ENCODE measurements around the gene CASZ1. TPM values are rescaled to one million over a fixed set of nuclear protein-coding genes. Genes with fewer than 3 reads are reported as not detected.

CASZ1 gene
- total and polyA plus RNA-seq, 12 donors = 19.5 to 79.8 (median 64.7) TPM

DNA sequence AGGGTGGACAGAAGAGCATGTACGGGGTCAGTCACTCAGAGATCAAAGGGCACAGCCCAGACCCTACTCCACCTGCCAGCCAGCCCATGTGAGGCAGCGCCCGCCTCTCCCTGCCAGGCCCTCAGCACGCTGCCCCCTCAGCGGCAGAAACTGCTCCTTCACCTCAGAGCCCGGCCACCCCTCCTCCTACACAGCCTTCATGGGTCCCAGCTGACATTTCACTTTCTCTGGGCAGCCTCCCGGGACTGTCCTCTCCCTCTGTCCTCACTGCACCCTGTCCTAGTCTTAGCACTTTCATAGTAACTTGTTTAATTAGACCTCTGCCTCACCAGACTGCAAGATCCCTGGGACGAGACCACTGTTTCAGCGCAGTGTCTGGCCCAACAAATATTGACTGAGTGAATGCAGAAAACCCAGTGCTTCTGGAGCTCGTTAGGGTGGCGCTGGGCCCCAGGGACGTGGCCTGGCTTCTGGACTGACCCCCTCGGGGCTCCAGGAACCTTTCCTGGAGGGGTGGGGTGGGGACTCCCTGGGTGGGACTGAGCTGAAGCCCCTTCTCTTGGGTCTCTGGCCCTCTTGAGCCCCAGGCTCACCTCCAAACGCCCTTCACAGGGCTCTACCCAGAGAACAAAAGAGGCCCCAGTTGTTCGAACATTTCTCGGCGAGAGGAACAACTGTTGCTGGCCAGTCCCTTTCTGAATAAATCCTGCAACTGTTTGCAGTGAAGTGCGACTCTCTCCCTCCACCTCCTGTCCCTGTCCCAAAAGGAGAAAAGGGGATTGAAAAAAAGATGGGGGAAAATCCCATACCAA lies 114.9 kb downstream of the CASZ1 start:
- H3K4me3 ChIP-seq = no peak overlapping the region
- WGBS, 2 donors = 56 to 61% methylated on average over 18 of the region's 18 CpGs
- TF ChIP-seq, protein P1, sequence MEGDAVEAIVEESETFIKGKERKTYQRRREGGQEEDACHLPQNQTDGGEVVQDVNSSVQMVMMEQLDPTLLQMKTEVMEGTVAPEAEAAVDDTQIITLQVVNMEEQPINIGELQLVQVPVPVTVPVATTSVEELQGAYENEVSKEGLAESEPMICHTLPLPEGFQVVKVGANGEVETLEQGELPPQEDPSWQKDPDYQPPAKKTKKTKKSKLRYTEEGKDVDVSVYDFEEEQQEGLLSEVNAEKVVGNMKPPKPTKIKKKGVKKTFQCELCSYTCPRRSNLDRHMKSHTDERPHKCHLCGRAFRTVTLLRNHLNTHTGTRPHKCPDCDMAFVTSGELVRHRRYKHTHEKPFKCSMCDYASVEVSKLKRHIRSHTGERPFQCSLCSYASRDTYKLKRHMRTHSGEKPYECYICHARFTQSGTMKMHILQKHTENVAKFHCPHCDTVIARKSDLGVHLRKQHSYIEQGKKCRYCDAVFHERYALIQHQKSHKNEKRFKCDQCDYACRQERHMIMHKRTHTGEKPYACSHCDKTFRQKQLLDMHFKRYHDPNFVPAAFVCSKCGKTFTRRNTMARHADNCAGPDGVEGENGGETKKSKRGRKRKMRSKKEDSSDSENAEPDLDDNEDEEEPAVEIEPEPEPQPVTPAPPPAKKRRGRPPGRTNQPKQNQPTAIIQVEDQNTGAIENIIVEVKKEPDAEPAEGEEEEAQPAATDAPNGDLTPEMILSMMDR (IDR thresholded peaks at IDR 0.05) = no peak
- DNase-seq = no peak
- intact Hi-C loops (cut with DNase I) = loop anchor here in 2 of 10 donors (5.0 to 10.0 kb wide), 3 partner anchors 116 to 183 kb away; partner anchors contain the start of gene CASZ1 (in 1 of the 2)
- H3K27ac ChIP-seq = peak overlapping the region; percentile 38 to 95 (median 78)
- no peaks in the 10 kb centered on the region for H3K36me3 ChIP-seq
- ATAC-seq = peak in 2 of 8 donors; percentile 20 to 22
- H3K9me3 ChIP-seq = no peaks in the 10 kb centered on the region
- peaks cover 44 to 100% (median 96%) of the 10 kb centered on the region in 9 donors for H3K4me1 ChIP-seq
- H3K27me3 ChIP-seq = no peaks in the 10 kb centered on the region

DNA sequence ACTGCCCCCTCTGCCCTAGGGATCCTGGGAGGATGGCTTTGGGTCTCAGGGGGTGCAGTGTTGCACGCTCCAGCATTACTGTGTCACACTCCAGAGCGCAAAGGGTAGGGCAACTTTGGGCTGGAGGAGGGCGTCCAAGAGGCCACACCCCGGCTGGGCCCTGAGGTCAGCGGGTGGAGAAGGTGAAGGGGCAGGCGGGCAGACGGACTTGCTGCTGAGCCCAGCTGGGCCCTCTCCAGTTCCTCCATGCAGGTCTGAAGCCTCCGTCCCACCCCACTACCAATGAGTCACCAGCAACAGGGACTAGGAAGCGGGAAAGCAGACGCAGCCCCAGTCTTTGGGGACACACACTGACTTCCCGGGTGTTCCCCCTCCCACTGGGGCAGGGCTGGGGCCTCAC lies 116.0 kb downstream of the CASZ1 start:
- Histone ChIP-seq H3K4me1 (peaks cover 34 to 100% (median 96%) of the 10 kb centered on the region in 9 donors), H3K27me3 (no peaks in the 10 kb centered on the region), H3K36me3 (no peaks in the 10 kb centered on the region), H3K4me3 (no peak overlapping the region), H3K9me3 (no peaks in the 10 kb centered on the region), H3K27ac (peak overlapping the region in 7 of 10 donors; percentile 34 to 95 (median 90))
- TF ChIP-seq, protein P1 (IDR thresholded peaks at IDR 0.05) = no peak
- WGBS, 2 donors = 66 to 76% methylated on average over 11 of the region's 11 CpGs
- ATAC-seq = peak in 3 of 8 donors; percentile 1 to 8 (median 2)
- DNase-seq = no peak
- intact Hi-C loops (cut with DNase I) = loop anchor here in 2 of 10 donors (5.0 to 10.0 kb wide), 3 partner anchors 117 to 184 kb away; partner anchors contain the start of gene CASZ1 (in 1 of the 2)

DNA sequence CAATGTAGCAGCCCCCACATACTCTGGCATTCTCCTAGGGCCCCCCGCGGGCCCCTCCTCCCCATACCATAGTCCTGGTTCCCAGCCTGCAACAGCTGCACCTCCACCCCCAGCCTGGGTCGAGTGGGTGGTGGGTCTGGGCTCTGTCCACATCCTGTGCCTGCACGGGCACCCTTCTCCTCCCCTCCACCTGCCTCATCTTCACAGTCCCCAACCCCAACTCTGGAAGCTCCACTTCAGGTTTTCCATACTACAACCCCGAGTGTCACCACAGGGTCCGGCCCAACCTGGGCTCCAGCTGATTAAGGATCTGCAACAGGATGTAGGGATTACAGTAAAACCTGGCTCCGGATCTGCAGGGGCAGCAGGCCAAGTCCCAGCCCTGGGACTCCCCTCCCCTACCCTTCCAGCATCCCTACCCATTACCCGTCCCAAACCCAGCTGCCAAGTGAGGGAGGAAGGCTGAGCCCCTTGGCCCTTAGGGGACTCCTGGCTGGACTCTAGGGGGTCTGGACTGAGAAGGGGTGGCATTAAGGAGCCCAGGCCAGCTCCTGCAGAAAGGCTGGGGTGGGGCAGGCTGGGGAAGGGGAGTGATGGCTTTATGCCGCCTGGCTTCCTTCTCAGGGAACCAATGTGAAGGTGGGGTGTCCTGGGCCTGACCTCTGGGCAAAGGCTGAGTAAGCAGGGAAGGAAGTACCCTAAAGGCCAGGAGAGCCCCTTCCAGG lies 116.8 kb downstream of the CASZ1 start:
- intact Hi-C loops (cut with DNase I) = loop anchor here in 5 of 10 donors (5.0 to 10.0 kb wide), 4 partner anchors 118 to 185 kb away; partner anchors contain the start of gene CASZ1 (in 2 of the 5)
- Histone ChIP-seq H3K27me3 (no peaks in the 10 kb centered on the region), H3K4me1 (peaks cover 30 to 100% (median 90%) of the 10 kb centered on the region in 9 donors), H3K4me3 (no peak overlapping the region), H3K9me3 (no peaks in the 10 kb centered on the region), H3K27ac (peak overlapping the region in 7 of 10 donors; percentile 38 to 92 (median 52)), H3K36me3 (no peaks in the 10 kb centered on the region)
- 30% methylated on average over 9 of the region's 9 CpGs for WGBS, 2 donors
- ATAC-seq (peak in 6 of 8 donors; percentile 0 to 40 (median 22)), DNase-seq (peak in 1 of 2 donors; percentile 61)
- TF ChIP-seq, protein P1 (IDR thresholded peaks at IDR 0.05) = no peak

DNA sequence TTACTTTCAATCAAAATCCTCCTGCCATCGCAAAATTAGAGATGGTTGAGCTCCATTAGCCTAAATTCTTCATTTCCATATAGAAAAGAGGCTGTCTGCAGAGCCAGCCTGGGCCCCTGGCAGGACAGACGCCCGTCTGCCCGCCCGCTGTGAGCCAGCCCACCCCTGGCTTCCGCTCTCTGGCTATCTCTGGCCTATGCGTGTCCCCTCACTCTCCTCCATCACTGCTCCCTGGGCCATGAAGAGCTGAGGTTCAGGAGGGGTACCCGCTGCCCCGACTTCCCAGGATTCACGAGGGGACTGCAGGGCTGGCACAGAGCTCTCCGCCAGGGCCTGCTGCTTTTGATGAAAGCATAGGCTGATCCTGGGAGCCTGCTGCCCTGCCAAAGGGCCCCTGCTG lies 117.6 kb downstream of the CASZ1 start:
- H3K4me3 ChIP-seq = no peak overlapping the region
- no peaks in the 10 kb centered on the region for H3K27me3 ChIP-seq
- ATAC-seq (no peak), DNase-seq (no peak)
- peak overlapping the region in 8 of 10 donors; percentile 29 to 92 (median 46) for H3K27ac ChIP-seq
- no peaks in the 10 kb centered on the region for H3K36me3 ChIP-seq
- no peaks in the 10 kb centered on the region for H3K9me3 ChIP-seq
- TF ChIP-seq, protein P1 (IDR thresholded peaks at IDR 0.05) = no peak
- 56 to 75% methylated on average over 11 of the region's 11 CpGs for WGBS, 2 donors
- intact Hi-C loops (cut with DNase I) = loop anchor here in 3 of 10 donors (5.0 to 10.0 kb wide), 3 partner anchors 118 to 186 kb away; partner anchors contain the start of gene CASZ1 (in 1 of the 3)
- peaks cover 31 to 100% (median 86%) of the 10 kb centered on the region in 9 donors for H3K4me1 ChIP-seq
